ENCODE results near the gene EPS8. TPM values are rescaled to one million over a fixed set of nuclear protein-coding genes. Genes with fewer than 3 reads are reported as not detected.

The EPS8 gene
- total and polyA plus RNA-seq, 2 donors (not counting 1 experiment from before 2014, with no cell fraction given): 0.76 to 0.96 TPM

GRCh38 chr12:15719230-15719629, 70.0 kb downstream of the EPS8 start:
- Histone ChIP-seq H4K20me1 (ENCODE audit: control insufficient read depth, insufficient read depth, low read length, poor library complexity, severe bottlenecking) (no peaks in the 10 kb centered on the region), H3K9me3 (ENCODE audit: control extremely low read depth in 1 of 3, control insufficient read depth in 2 of 3, insufficient read depth in 1 of 3, low read length in 2 of 3) (no peaks in the 10 kb centered on the region), H3K27me3 (replicated peaks in 1 of 4; ENCODE audit: control extremely low read depth in 1 of 4, control insufficient read depth in 3 of 4, insufficient read depth in 4 of 4, low read length in 3 of 4) (no peaks in the 10 kb centered on the region), H3K9ac (ENCODE audit: low read length) (no peak overlapping the region), H3K79me2 (ENCODE audit: control insufficient read depth, insufficient read depth, low read length) (no peaks in the 10 kb centered on the region), H3K36me3 (replicated peaks in 1 of 2; ENCODE audit: control extremely low read depth in 1 of 2, control insufficient read depth in 1 of 2, extremely low read depth in 1 of 2, insufficient read depth in 2 of 2, low read length in 1 of 2) (no peaks in the 10 kb centered on the region), H3K27ac (ENCODE audit: low read length in 2 of 2) (no peak overlapping the region), H3K4me1 (ENCODE audit: control insufficient read depth in 2 of 2, insufficient read depth in 2 of 2, low read length in 2 of 2) (no peaks in the 10 kb centered on the region), H2AFZ (ENCODE audit: insufficient read depth, low read depth, low read length, poor library complexity, severe bottlenecking) (no peak overlapping the region), H3K4me2 (replicated peaks; ENCODE audit: low read depth, low read length, poor library complexity, severe bottlenecking) (no peak overlapping the region), H3K4me3 (ENCODE audit: control extremely low read depth in 1 of 5, extremely low read depth in 1 of 5, insufficient read depth in 1 of 5, low read depth in 2 of 5, low read length in 4 of 5) (no peak overlapping the region)
- no CpG with 5 or more reads among the region's 2 CpGs for WGBS (ENCODE audit: insufficient coverage)
- no peak for TF ChIP-seq CTCF (IDR thresholded peaks at IDR 0.05)
- TF ChIP-seq EZH2 (IDR thresholded peaks at IDR 0.05; ENCODE audit: borderline replicate concordance, insufficient read depth, low read depth, low read length, poor library complexity, severe bottlenecking): no peak
- ATAC-seq (ENCODE audit: low read depth): no peak
- Mint-ChIP-seq H3K4me1 (no peaks in the 10 kb centered on the region), H3K9me3 (ENCODE audit: insufficient read depth) (no peaks in the 10 kb centered on the region), H3K27me3 (no peaks in the 10 kb centered on the region), H3K4me3 (no peak overlapping the region), H3K27ac (no peak overlapping the region)
- ChIA-PET POLR2A (no interaction called here), CTCF (interaction anchor here (0.6 kb wide), 1 partner anchor 51 kb away, joined by 3 read pairs; no protein-coding TSS in a partner anchor)
- no peak for DNase-seq
- intact Hi-C loops (cut with micrococcal nuclease): no loop called here

- POLR2A ChIA-PET: no interaction called here
- intact Hi-C loops (cut with micrococcal nuclease): no loop called here
- H3K27ac Mint-ChIP-seq: no peak overlapping the region
- no peak for ATAC-seq (ENCODE audit: low read depth)
- Histone ChIP-seq H3K79me2 (ENCODE audit: control insufficient read depth, insufficient read depth, low read length) (no peaks in the 10 kb centered on the region), H3K27me3 (replicated peaks in 1 of 4; ENCODE audit: control extremely low read depth in 1 of 4, control insufficient read depth in 3 of 4, insufficient read depth in 4 of 4, low read length in 3 of 4) (no peaks in the 10 kb centered on the region), H3K4me3 (ENCODE audit: control extremely low read depth in 1 of 5, extremely low read depth in 1 of 5, insufficient read depth in 1 of 5, low read depth in 2 of 5, low read length in 4 of 5) (no peak overlapping the region), H3K4me1 (ENCODE audit: control insufficient read depth in 2 of 2, insufficient read depth in 2 of 2, low read length in 2 of 2) (no peaks in the 10 kb centered on the region), H3K36me3 (replicated peaks in 1 of 2; ENCODE audit: control extremely low read depth in 1 of 2, control insufficient read depth in 1 of 2, extremely low read depth in 1 of 2, insufficient read depth in 2 of 2, low read length in 1 of 2) (no peaks in the 10 kb centered on the region), H2AFZ (ENCODE audit: insufficient read depth, low read depth, low read length, poor library complexity, severe bottlenecking) (no peak overlapping the region), H3K9me3 (ENCODE audit: control extremely low read depth in 1 of 3, control insufficient read depth in 2 of 3, insufficient read depth in 1 of 3, low read length in 2 of 3) (no peaks in the 10 kb centered on the region), H3K27ac (ENCODE audit: low read length in 2 of 2) (no peak overlapping the region), H3K4me2 (replicated peaks; ENCODE audit: low read depth, low read length, poor library complexity, severe bottlenecking) (no peak overlapping the region), H3K9ac (ENCODE audit: low read length) (no peak overlapping the region), H4K20me1 (ENCODE audit: control insufficient read depth, insufficient read depth, low read length, poor library complexity, severe bottlenecking) (no peaks in the 10 kb centered on the region)
- CTCF ChIA-PET: no interaction called here
- no peaks in the 10 kb centered on the region for H3K9me3 Mint-ChIP-seq (ENCODE audit: insufficient read depth)
- WGBS (ENCODE audit: insufficient coverage): no CpG with 5 or more reads among the region's 1 CpG
- H3K4me3 Mint-ChIP-seq: no peak overlapping the region
- DNase-seq: no peak
- TF ChIP-seq EZH2 (IDR thresholded peaks at IDR 0.05; ENCODE audit: borderline replicate concordance, insufficient read depth, low read depth, low read length, poor library complexity, severe bottlenecking): no peak
- TF ChIP-seq CTCF (IDR thresholded peaks at IDR 0.05): no peak
- no peaks in the 10 kb centered on the region for H3K27me3 Mint-ChIP-seq
- no peaks in the 10 kb centered on the region for H3K4me1 Mint-ChIP-seq
Observed at GRCh38 chr12:15717940-15718567, 71.1 kb downstream of the EPS8 start.
